Smooth muscle cell (in vitro differentiated cells): ENCODE results near the gene MTHFD1L. TPM values are rescaled to one million over a fixed set of nuclear protein-coding genes. Genes with fewer than 3 reads are reported as not detected.
A peak's percentile ranks its signal among the peaks of the same experiment; 100 is the strongest.

Experiments used
- DNase-seq: peaks from one replicate; lab custom pipeline; 2025; ENCODE audit not compliant: unreplicated experiment; lab: John Stamatoyannopoulos, UW
- H2AFZ ChIP-seq: fragments of 200-600 bp; sonication (generic); 2 replicates; pipeline ENCODE4 v1.6.0; 2016; ENCODE audit warnings: antibody characterized with exemption, low read depth, mild to moderate bottlenecking
- H3F3A ChIP-seq: fragments of 200-600 bp; sonication (generic); 2 replicates; pipeline ENCODE4 v1.6.0; 2017; ENCODE audit warnings: antibody characterized with exemption, low read depth
- H3K27ac ChIP-seq: fragments of 200-600 bp; sonication (generic); 2 replicates; pipeline ENCODE4 v1.5.1; 2016; ENCODE audit warnings: low read depth, mild to moderate bottlenecking
- H3K27me3 ChIP-seq: fragments of 200-600 bp; sonication (generic); 2 replicates; pipeline ENCODE4 v1.6.1; 2016; ENCODE audit warnings: low read depth, mild to moderate bottlenecking
- H3K36me3 ChIP-seq: fragments of 200-600 bp; sonication (generic); 2 replicates; pipeline ENCODE4 v1.5.1; 2016; ENCODE audit warnings: low read depth
- H3K4me1 ChIP-seq: fragments of 200-600 bp; sonication (generic); 2 replicates; pipeline ENCODE4 v1.5.1; 2016; ENCODE audit warnings: low read depth
- H3K4me2 ChIP-seq: fragments of 200-600 bp; sonication (generic); 2 replicates; pipeline ENCODE4 v1.6.0; 2016; ENCODE audit warnings: mild to moderate bottlenecking
- H3K4me3 ChIP-seq: fragments of 200-600 bp; sonication (generic); 2 replicates; pipeline ENCODE4 v1.5.1; 2016; ENCODE audit warnings: mild to moderate bottlenecking
- H3K79me2 ChIP-seq: fragments of 200-600 bp; sonication (generic); 2 replicates; pipeline ENCODE4 v1.6.0; 2016; ENCODE audit warnings: low read depth, mild to moderate bottlenecking
- H3K9ac ChIP-seq: fragments of 200-600 bp; sonication (generic); 2 replicates; pipeline ENCODE4 v1.6.0; 2016; ENCODE audit warnings: low read depth
- H3K9me3 ChIP-seq: fragments of 200-600 bp; sonication (generic); replicated peaks from 2 replicates; pipeline ENCODE4 v1.5.1; 2016; ENCODE audit warnings: low read depth
- H4K20me1 ChIP-seq: fragments of 200-600 bp; sonication (generic); 2 replicates; pipeline ENCODE4 v1.6.0; 2016; ENCODE audit warnings: low read depth
- WGBS: methylation state at CpG from one replicate; pipeline ENCODE4 v1.1.7; 2016; ENCODE audit warnings: low lambda C conversion rate; 5-methylcytosine and 5-hydroxymethylcytosine counted together
- polyA plus RNA-seq: library from polyadenylated mRNA; unstranded; fragments of >200 nt; fragmentation: Nextera tagmentation; extraction: Ambion mirVana; gene quantifications from 2 replicates; pipeline ENCODE4 v1.2.1, GENCODE V29; 2016
- total RNA-seq: library from RNA; depleted of rRNA; stranded (reverse); fragments of >200 nt; gene quantifications from 2 replicates; pipeline ENCODE4 v1.2.3, GENCODE V29; 2014
- TF ChIP-seq, protein P1 (sequence below): fragments of 200-600 bp; sonication (generic); IDR thresholded peaks from 2 replicates; pipeline ENCODE4 v1.5.1; 2017; ENCODE audit warnings: borderline replicate concordance, mild to moderate bottlenecking, antibody characterized with exemption; ENCODE audit not compliant: insufficient read depth, poor library complexity, severe bottlenecking

Gene MTHFD1L
- total and polyA plus RNA-seq, 2 experiments from 2014 or later = 35.9 to 46.2 TPM

DNA sequence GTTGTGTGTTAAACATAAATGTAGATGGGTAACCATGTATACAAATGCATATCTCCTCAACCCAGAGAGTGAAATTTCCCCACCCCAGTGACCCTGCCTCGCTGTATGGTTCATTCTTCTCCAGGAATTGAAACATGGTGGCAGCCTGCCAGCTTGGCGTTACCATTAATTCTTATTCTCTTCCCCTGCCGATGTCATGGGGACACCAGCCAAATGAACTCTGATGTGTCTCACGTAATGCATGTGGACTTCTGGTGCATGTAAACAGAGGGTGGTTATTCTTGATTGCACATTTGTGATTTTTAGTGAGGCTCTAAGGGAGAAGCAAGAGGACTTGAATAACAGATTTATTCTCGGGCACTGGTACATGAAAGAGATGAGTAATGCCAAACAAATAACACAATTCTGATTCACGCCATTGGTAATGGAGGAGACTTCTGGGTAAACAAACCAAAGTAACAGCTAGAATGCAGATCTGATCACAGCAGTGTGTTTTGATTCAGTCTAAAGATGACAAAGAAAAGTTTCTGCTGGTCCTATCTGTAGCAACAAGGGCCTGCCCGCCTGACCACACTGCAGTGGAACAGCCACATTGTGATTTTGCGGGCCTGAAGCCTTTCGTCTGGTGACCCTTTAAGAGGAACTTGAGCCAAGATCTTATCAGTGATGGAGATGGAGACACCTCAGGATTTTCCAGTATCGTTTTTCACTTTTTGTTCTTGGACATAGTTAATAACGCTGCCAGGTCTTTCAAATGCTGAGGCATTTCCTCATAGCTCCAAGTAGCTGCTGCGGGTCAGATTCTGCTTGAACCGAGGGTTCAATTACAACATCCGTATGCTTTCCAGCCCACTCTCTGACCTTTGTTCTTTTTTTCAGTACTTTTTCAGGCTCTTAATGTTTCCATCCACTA is 202.4 kb downstream of the MTHFD1L start:
- DNase-seq = no peak
- Histone ChIP-seq H2AFZ (no peak overlapping the region), H3K36me3 (no peaks in the 10 kb centered on the region), H3K4me3 (no peak overlapping the region), H4K20me1 (no peaks in the 10 kb centered on the region), H3K27me3 (no peaks in the 10 kb centered on the region), H3K9me3 (no peaks in the 10 kb centered on the region), H3F3A (no peaks in the 10 kb centered on the region), H3K79me2 (no peaks in the 10 kb centered on the region), H3K4me2 (no peak overlapping the region), H3K4me1 (no peaks in the 10 kb centered on the region), H3K9ac (no peak overlapping the region), H3K27ac (peak overlapping the region; percentile 48)
- TF ChIP-seq, protein P1, sequence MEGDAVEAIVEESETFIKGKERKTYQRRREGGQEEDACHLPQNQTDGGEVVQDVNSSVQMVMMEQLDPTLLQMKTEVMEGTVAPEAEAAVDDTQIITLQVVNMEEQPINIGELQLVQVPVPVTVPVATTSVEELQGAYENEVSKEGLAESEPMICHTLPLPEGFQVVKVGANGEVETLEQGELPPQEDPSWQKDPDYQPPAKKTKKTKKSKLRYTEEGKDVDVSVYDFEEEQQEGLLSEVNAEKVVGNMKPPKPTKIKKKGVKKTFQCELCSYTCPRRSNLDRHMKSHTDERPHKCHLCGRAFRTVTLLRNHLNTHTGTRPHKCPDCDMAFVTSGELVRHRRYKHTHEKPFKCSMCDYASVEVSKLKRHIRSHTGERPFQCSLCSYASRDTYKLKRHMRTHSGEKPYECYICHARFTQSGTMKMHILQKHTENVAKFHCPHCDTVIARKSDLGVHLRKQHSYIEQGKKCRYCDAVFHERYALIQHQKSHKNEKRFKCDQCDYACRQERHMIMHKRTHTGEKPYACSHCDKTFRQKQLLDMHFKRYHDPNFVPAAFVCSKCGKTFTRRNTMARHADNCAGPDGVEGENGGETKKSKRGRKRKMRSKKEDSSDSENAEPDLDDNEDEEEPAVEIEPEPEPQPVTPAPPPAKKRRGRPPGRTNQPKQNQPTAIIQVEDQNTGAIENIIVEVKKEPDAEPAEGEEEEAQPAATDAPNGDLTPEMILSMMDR = no peak
- 66% methylated on average over 14 of the region's 14 CpGs for WGBS

DNA sequence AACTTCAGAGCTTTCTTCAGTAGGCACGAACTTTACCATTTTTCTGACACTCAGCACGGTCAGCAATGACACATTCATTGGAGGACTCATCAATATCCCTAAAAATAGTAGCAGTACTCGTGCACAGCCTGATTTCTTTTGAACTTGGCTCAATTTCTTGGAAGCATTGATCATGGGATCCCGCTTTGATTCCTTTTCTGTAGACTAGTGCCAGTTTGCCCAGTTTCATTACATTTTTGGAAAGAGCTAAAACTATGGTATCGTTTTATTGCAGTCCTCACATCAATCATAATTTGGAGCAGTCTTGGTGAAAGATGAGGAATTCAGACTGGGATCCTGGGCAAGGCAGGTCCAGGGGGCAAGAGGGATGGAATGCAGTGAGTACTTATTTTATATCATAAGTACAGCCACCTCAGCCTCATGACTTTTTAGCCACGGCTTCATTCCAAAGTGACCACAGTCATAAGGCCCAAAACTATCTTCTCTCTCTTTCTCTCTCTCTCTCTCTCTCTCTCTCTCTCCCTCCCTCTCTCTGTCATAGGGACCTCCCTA is 203.3 kb downstream of the MTHFD1L start:
- Histone ChIP-seq H4K20me1 (no peaks in the 10 kb centered on the region), H2AFZ (no peak overlapping the region), H3K4me1 (no peaks in the 10 kb centered on the region), H3F3A (no peaks in the 10 kb centered on the region), H3K79me2 (no peaks in the 10 kb centered on the region), H3K9me3 (no peaks in the 10 kb centered on the region), H3K27ac (peak overlapping the region; percentile 48), H3K9ac (no peak overlapping the region), H3K36me3 (no peaks in the 10 kb centered on the region), H3K27me3 (no peaks in the 10 kb centered on the region), H3K4me2 (no peak overlapping the region), H3K4me3 (no peak overlapping the region)
- WGBS = 86% methylated on average over 6 of the region's 6 CpGs
- TF ChIP-seq, protein P1 = no peak
- no peak for DNase-seq

- Histone ChIP-seq H3K36me3 (peaks cover 2% of the 10 kb centered on the region), H3K27me3 (no peaks in the 10 kb centered on the region), H4K20me1 (no peaks in the 10 kb centered on the region), H3K4me1 (no peaks in the 10 kb centered on the region), H3K79me2 (no peaks in the 10 kb centered on the region), H3K27ac (no peak overlapping the region), H3K9me3 (no peaks in the 10 kb centered on the region), H3F3A (no peaks in the 10 kb centered on the region), H3K9ac (no peak overlapping the region), H3K4me2 (no peak overlapping the region), H2AFZ (no peak overlapping the region), H3K4me3 (no peak overlapping the region)
- no peak for DNase-seq
- TF ChIP-seq, protein P1 = no peak
- 98% methylated on average over 8 of the region's 8 CpGs for WGBS
Observed at GRCh38 chr6:151069641-151070040, 204.1 kb downstream of the MTHFD1L start.
